ENCODE measurements around the gene INIP.

- TF ChIP-seq CTCF (IDR thresholded peaks at IDR 0.05; ENCODE audit: poor library complexity, severe bottlenecking): no peak
- TF ChIP-seq EP300 (conservative IDR thresholded peaks at IDR 0.05; ENCODE audit: poor library complexity, severe bottlenecking): no peak
- TF ChIP-seq POLR2AphosphoS5 (IDR thresholded peaks at IDR 0.05): no peak
- no peak for TF ChIP-seq EZH2 (IDR thresholded peaks at IDR 0.05; ENCODE audit: borderline replicate concordance, insufficient read depth, low read length, poor library complexity, severe bottlenecking)
Observed at GRCh38 chr9:112725961-112726360, 8.0 kb upstream of the INIP start.
